Effector memory CD4-positive, alpha-beta T cell (primary cell): ENCODE measurements around the gene ZNF253.
"Not testable (repeated sequence)": the region's sequence is repeated elsewhere in the genome, so short reads cannot be mapped to it uniquely, and the experiment has no call there.

Experiments
- DNase-seq, 3 donors: peaks; one replicate each; pipeline ENCODE4 v3.0.0-alpha.2; 2020
- H3K27ac ChIP-seq: 2 replicates; pipeline ENCODE4 v1.7.0; 2013; ENCODE audit warnings: mild to moderate bottlenecking, low read length, moderate library complexity; ENCODE audit not compliant: insufficient read depth, poor library complexity, severe bottlenecking
- H3K27me3 ChIP-seq: replicated peaks from 2 replicates; pipeline ENCODE4 v1.7.0; 2013; ENCODE audit warnings: mild to moderate bottlenecking, low read length; ENCODE audit not compliant: insufficient read depth, control insufficient read depth, poor library complexity, severe bottlenecking
- H3K36me3 ChIP-seq: 2 replicates; pipeline ENCODE4 v1.7.0; 2013; ENCODE audit warnings: mild to moderate bottlenecking, low read length, moderate library complexity; ENCODE audit not compliant: control insufficient read depth, insufficient read depth
- H3K4me1 ChIP-seq: 2 replicates; pipeline ENCODE4 v1.7.0; 2013; ENCODE audit warnings: low read length, mild to moderate bottlenecking; ENCODE audit not compliant: control insufficient read depth, insufficient read depth, poor library complexity, severe bottlenecking
- H3K4me3 ChIP-seq: 2 replicates; pipeline ENCODE4 v1.7.0; 2013; ENCODE audit warnings: low read length, low read depth, mild to moderate bottlenecking; ENCODE audit not compliant: insufficient read depth, poor library complexity, severe bottlenecking
- H3K9me3 ChIP-seq: 2 replicates; pipeline ENCODE4 v1.7.0; 2013; ENCODE audit warnings: mild to moderate bottlenecking, low read length, moderate library complexity; ENCODE audit not compliant: control insufficient read depth

ZNF253 gene

GRCh38 chr19:19884583-19884982, 18.9 kb downstream of the ZNF253 start:
- no peaks in the 10 kb centered on the region for H3K4me1 ChIP-seq
- H3K27ac ChIP-seq, result no peak overlapping the region
- no peak for DNase-seq
- H3K27me3 ChIP-seq, result no peaks in the 10 kb centered on the region
- H3K4me3 ChIP-seq, result no peak overlapping the region
- H3K9me3 ChIP-seq, result peaks cover 4% of the 10 kb centered on the region
- peaks cover 10% of the 10 kb centered on the region for H3K36me3 ChIP-seq

- not testable (repeated sequence) for H3K27ac ChIP-seq, H3K4me1 ChIP-seq, DNase-seq, H3K4me3 ChIP-seq, H3K27me3 ChIP-seq
- H3K9me3 ChIP-seq, result peaks cover 13% of the 10 kb centered on the region
- peaks cover 18% of the 10 kb centered on the region for H3K36me3 ChIP-seq
These were observed 26.6 kb downstream of the ZNF253 start for GRCh38 chr19:19892055-19892941.

- peak in 1 of 3 donors; percentile 1 for DNase-seq
- H3K4me1 ChIP-seq, result no peaks in the 10 kb centered on the region
- peak overlapping the region; percentile 60 for H3K27ac ChIP-seq
- no peaks in the 10 kb centered on the region for H3K27me3 ChIP-seq
- H3K9me3 ChIP-seq, result peaks cover 8% of the 10 kb centered on the region
- H3K4me3 ChIP-seq, result peak overlapping the region; percentile 71
- H3K36me3 ChIP-seq, result no peaks in the 10 kb centered on the region
These were observed 34.6 kb downstream of the ZNF253 start for GRCh38 chr19:19900139-19900728.

- H3K36me3 ChIP-seq, result no peaks in the 10 kb centered on the region
- no peaks in the 10 kb centered on the region for H3K4me1 ChIP-seq
- no peaks in the 10 kb centered on the region for H3K27me3 ChIP-seq
- peak within 1 kb of the TSS; percentile 71 for H3K4me3 ChIP-seq
- DNase-seq, result peak; percentile 75 to 87 (median 86)
- peak within 1 kb of the TSS; percentile 60 for H3K27ac ChIP-seq
- H3K9me3 ChIP-seq, result peaks cover 8% of the 10 kb centered on the region
These were observed 35.2 kb downstream of the ZNF253 start, which contains the start of gene ZNF93 for GRCh38 chr19:19900729-19901444. Gene ZNF93 (plus strand): TSS chr19:19900946. CDS start chr19:19901089, 143 bp downstream.

GRCh38 chr19:19907551-19907950, 41.9 kb downstream of the ZNF253 start:
- not testable (repeated sequence) for H3K27ac ChIP-seq, H3K9me3 ChIP-seq

GRCh38 chr19:19909654-19910053, 44.0 kb downstream of the ZNF253 start:
- Histone ChIP-seq H3K36me3 (no peaks in the 10 kb centered on the region), H3K9me3 (no peaks in the 10 kb centered on the region)

More at GRCh38 chr19:19907551-19907950, 41.9 kb downstream of the ZNF253 start:
- not testable (repeated sequence) for DNase-seq, H3K4me1 ChIP-seq, H3K4me3 ChIP-seq, H3K36me3 ChIP-seq, H3K27me3 ChIP-seq

GRCh38 chr19:19911150-19911549, 45.5 kb downstream of the ZNF253 start:
- H3K9me3 ChIP-seq, result no peaks in the 10 kb centered on the region
- H3K4me3 ChIP-seq, result no peak overlapping the region
- H3K27me3 ChIP-seq, result no peaks in the 10 kb centered on the region
- no peaks in the 10 kb centered on the region for H3K4me1 ChIP-seq
- DNase-seq, result no peak
- no peaks in the 10 kb centered on the region for H3K36me3 ChIP-seq
- H3K27ac ChIP-seq, result no peak overlapping the region

More at GRCh38 chr19:19909654-19910053, 44.0 kb downstream of the ZNF253 start:
- no peaks in the 10 kb centered on the region for H3K4me1 ChIP-seq
- DNase-seq, result no peak
- H3K27ac ChIP-seq, result no peak overlapping the region
- H3K4me3 ChIP-seq, result no peak overlapping the region
- no peaks in the 10 kb centered on the region for H3K27me3 ChIP-seq

- no peak overlapping the region for H3K27ac ChIP-seq
- H3K27me3 ChIP-seq, result no peaks in the 10 kb centered on the region
- H3K9me3 ChIP-seq, result no peaks in the 10 kb centered on the region
- H3K36me3 ChIP-seq, result no peaks in the 10 kb centered on the region
- no peak overlapping the region for H3K4me3 ChIP-seq
- no peaks in the 10 kb centered on the region for H3K4me1 ChIP-seq
- no peak for DNase-seq
These were observed 48.9 kb downstream of the ZNF253 start for GRCh38 chr19:19914596-19914995.

GRCh38 chr19:19930417-19930816, 64.7 kb downstream of the ZNF253 start:
- peak; percentile 1 to 24 (median 5) for DNase-seq
- not testable (repeated sequence) for H3K36me3 ChIP-seq, H3K4me1 ChIP-seq, H3K27me3 ChIP-seq, H3K27ac ChIP-seq, H3K4me3 ChIP-seq
- peaks cover 16% of the 10 kb centered on the region for H3K9me3 ChIP-seq
